HG03342 (cell line): Measurements from ENCODE around the gene PXDN.
"Not testable (repeated sequence)": the region's sequence is repeated elsewhere in the genome, so short reads cannot be mapped to it uniquely, and the experiment has no call there.

Experiments used
- ATAC-seq: cut with Tn5 transposase; IDR thresholded peaks from one replicate; pipeline ENCODE4 v1.9.1; 2021; ENCODE audit warnings: mild to moderate bottlenecking, moderate library complexity; ENCODE audit not compliant: unreplicated experiment

Gene PXDN

DNA sequence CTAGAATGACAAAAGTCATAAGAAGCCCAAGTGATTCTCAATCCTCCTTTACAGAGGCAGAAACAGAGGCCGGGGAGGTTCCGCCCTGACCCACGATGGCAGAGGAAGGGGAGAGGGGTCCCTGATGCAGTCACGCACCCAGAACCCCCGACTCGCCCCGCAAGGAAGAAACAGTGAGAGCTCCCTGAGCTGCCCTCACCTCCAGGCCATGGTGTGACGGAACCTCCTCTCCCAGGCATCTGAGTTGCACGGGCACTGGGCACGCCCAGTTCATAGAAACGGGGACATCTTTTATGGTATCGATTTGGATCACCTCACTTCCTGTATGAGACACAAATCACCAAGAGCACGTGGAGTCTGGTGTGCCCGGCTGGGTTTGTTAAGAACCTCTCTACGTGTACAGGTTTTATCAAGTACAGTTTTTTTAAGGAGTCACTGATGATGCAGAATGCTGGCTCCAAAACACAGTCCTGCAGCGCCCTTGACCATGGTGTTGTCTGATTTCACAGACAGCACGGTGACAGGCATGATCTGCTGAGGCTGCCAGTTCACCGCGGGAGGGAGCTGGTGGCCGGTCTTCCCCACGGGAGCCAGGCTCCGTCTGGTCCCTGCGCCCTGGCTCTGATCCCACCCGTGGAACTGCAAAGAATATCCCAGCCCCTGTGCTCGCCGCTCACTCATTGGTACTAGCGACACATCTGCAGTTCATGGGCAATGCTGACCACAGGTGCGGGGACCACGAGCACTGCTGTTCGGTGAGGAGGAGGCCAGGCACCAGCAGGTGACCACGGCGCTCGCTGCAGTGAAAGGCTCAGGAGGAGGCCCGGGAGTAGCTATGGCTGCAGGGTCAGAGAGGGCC lies 35.6 kb downstream of the PXDN start:
- no peak for ATAC-seq

GRCh38 chr2:1707771-1708418 lies 36.4 kb downstream of the PXDN start:
- no peak for ATAC-seq

DNA sequence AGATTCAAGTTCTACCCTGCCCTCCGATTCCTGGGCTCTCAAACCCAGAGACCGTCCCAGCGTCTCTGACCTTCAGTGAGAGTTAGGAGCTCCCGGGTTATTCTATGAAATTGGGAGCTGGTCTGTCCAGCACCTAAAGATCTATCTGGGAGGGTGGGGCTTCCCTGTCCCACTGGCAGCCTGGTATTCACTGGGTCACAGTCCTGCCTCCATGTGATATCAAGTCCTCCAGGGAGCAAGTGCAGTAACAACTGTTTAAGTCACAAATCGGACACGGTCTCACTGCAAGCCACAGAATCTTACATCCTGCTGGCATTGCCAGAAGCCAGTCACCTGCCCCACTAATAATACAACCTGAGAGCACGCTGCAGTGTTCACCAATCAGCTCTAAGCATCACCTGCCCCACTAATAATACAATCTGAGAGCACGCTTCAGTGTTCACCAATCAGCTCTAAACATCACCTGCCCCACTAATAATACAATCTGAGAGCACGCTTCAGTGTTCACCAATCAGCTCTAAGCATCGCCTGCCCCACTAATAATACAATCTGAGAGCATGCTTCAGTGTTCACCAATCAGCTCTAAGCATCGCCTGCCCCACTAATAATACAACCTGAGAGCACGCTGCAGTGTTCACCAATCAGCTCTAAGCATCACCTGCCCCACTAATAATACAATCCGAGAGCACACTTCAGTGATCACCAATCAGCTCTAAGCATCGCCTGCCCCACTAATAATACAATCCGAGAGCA lies 38.0 kb downstream of the PXDN start:
- not testable (repeated sequence) for ATAC-seq

GRCh38 chr2:1705557-1706076 lies 38.7 kb downstream of the PXDN start:
- no peak for ATAC-seq

- no peak for ATAC-seq
Measured at GRCh38 chr2:1704631-1705556, 39.4 kb downstream of the PXDN start.

- no peak for ATAC-seq
Measured at GRCh38 chr2:1702186-1702565, 42.1 kb downstream of the PXDN start.

DNA sequence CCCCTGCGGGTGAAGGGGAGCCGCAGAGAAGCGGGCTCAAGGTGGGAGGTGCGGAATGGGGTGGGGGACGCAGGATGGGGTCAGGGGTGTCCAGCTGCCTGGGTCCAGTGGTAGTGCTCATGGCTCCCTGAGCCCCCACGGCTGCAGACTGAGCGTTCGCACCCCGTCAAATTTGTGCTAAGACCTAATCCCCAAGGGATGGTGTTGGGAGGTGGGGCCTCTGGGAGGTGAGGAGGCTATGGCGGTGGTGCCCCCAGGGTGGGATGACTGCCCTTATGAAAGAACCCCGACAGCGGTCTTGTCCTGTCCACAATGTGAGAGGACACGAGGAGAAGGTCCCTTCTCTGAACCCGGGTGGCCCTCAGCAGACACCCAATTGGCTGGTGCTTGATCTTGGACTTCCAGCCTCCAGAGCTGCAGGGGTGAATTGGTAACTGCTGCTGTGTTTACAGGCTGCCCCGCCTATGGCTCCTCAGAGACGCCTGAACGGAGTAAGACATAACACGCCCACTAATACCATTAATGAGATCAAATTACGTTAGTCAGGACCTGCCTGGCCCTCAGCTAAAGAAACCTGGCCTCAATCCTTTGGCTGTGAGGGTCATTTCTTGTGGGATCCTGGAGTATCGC lies 42.6 kb downstream of the PXDN start:
- no peak for ATAC-seq

- no peak for ATAC-seq
Measured at GRCh38 chr2:1701020-1701419, 43.3 kb downstream of the PXDN start.

DNA sequence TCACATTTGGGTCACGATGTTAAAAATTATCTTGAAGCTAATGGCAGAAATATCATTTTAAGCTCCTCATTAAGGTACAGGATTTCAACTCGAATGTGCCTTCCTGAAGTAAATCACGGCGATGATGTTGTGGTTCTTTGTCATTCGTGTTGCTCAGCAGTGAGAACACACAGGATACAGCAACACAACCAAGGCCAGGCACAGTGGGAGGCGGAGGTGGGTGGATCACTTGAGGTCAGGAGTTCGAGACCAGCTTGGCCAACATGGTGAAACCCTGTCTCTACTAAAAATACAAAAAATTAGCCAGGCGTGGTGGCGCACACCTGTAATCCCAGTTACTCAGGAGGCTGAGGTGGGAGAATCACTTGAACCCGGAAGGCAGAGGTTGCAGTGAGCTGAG lies 43.9 kb downstream of the PXDN start:
- ATAC-seq: not testable (repeated sequence)

DNA sequence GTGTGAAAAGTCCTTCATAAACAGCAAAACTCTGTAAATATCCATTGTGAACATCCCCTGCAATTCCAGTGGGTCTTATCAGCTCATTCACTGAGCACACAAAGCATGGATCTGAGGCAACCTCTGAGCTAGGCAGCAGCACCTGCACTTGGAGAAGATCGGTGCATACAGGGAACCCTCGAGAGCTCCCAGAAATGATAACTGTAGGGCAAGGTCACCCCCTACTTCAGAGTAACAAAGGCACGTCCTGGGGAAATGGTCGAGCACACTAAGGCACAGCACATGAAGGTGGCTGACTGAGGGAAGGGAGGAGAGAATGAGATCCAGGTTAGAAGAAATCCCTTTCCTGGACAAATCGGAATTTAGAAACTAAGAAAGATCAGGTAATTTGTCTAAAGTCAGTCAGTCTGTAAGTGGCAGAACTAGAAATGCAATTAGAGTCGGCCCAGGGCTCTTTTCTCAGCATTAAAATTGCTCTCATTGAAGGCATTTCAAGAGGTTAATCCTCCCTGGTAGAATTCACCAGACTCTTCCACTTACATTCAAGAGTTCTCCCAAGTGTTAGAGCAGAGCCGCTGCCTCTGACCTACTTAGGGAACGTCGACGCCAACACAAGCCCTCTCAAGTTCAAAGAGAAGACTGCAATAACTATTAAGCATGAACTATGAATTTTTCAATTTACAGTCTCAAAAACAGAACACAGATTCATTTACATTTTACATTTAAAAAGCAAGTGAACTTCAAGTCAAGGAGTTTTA lies 45.9 kb downstream of the PXDN start:
- no peak for ATAC-seq

DNA sequence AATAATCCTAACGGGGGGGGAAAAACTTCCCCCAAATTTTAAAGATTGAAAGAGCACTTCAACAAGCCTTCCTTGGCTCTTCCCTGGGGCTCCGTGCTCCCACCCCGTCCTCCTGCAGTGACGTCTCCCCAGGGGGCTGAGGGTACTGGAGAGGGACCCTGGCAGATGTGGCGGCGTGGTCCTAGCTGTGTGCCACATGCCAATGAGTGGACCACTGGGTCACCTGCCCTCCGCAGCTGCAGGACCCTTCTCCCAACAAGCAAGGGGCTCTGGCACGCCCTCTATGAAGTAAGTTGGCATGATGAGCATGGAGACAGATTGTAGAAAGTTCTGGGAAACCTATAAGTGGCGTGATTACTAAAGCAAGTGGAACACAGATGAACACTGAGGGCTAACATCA lies 46.7 kb downstream of the PXDN start:
- ATAC-seq: no peak

GRCh38 chr2:1696472-1696871 lies 47.8 kb downstream of the PXDN start:
- no peak for ATAC-seq

DNA sequence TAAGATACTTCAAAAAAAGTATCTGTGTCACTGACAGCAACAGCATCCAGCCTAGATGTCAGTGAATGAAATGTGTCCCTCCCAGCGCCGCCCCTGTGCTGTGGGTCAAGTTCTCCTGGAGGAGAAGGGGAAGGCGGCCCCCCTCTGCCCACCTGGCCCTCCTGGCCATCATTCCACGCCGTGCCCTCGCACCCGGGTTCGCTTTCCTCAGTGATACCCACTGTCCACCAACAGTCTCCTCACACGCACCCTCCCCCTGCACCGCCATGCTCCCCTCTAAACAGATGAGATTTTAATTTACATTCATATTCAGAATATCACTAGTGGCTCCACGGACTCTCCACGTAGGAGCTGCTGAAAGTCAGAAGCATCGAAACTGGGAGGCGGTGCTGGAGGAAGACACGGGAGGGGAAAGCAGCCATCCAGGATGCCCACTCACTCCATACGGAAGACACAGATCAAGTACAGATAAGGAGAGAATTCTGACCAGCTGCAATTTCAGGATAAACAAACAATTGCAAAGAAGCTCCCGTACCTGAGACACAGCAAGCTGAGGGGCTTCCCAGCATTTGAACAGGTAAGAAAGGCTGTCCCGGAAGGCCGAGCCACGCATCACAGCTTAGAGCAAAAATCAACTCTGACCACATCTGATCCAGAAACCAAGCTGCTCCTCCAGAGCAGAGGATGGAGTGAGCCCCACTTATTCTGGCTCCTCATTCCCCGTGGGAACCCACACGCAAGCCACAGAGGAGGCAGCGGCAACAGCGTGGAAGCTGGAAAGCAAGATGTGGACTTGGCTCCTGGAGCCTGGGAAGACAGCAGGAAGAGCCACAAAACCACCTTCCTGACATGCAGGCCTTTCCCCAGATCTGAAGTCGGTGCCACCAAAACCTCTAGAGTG lies 49.7 kb downstream of the PXDN start:
- no peak for ATAC-seq

GRCh38 chr2:1693723-1694122 lies 50.6 kb downstream of the PXDN start:
- no peak for ATAC-seq

DNA sequence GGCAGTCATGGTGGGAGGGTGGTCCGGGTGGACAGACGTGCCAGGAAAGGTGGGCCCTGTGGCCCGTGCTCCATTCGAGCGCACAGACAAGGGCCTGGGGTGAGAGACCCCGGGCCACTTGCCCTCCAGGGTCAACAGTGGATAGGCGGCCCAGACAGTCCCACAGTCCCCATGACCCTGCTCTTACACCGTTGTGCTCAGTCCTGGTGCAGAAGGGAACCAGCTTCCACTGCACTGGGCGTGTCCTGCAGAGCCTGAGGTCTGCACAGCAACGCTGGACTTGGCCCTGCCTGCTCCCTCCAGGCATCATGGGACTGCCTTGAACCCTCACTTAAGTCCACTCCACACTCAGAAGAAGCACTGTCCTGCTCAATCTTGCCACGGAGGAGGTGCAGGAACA lies 52.0 kb downstream of the PXDN start:
- ATAC-seq: no peak

DNA sequence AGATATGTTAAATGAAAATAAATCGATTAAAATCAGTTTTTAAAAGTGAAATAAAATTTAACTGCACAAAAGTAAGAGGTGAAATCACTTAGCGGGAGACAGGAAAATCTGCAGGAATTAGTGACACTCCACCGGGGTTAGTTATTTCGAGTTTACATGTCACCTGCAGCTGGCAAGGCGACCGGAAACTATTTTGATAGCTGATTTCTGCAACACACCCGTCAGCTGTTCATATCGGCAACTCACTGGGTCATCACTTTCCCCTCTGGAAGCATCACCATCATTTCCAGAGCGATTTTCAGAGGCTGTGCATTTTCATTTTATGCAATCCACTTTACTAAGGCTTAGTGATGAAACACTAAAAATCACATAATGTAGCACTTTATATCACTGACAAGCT lies 52.9 kb downstream of the PXDN start:
- ATAC-seq: no peak

- ATAC-seq: no peak
Measured at GRCh38 chr2:1690056-1690775, 54.1 kb downstream of the PXDN start.

GRCh38 chr2:1688859-1689258 lies 55.5 kb downstream of the PXDN start:
- ATAC-seq: no peak
